GM21390 (cell line): ENCODE results near the gene EML6.

Source experiments
- ATAC-seq: cut with Tn5 transposase; IDR thresholded peaks from one replicate; pipeline ENCODE4 v1.9.1; 2021; ENCODE audit not compliant: unreplicated experiment

Gene EML6

GRCh38 chr2:54704688-54705605 lies 18.5 kb upstream of the EML6 start:
- ATAC-seq, result peak; percentile 74

- ATAC-seq, result no peak
Measured at GRCh38 chr2:54706622-54707021, 16.8 kb upstream of the EML6 start.

- ATAC-seq, result no peak
Measured at GRCh38 chr2:54708584-54709335, 14.7 kb upstream of the EML6 start.

GRCh38 chr2:54709336-54709809 lies 14.1 kb upstream of the EML6 start:
- no peak for ATAC-seq

- no peak for ATAC-seq
Measured at GRCh38 chr2:54710216-54710615, 13.2 kb upstream of the EML6 start.

- ATAC-seq, result no peak
Measured at GRCh38 chr2:54712516-54712915, 10.9 kb upstream of the EML6 start.

GRCh38 chr2:54714996-54715395 lies 8.5 kb upstream of the EML6 start:
- no peak for ATAC-seq

GRCh38 chr2:54716375-54716774 lies 7.1 kb upstream of the EML6 start:
- ATAC-seq, result no peak

- ATAC-seq, result no peak
Measured at GRCh38 chr2:54720563-54720962, 2.9 kb upstream of the EML6 start.

- no peak for ATAC-seq
Measured at GRCh38 chr2:54722641-54723040, 821 bp upstream of the EML6 start.

- ATAC-seq, result no peak
Measured at GRCh38 chr2:54723996-54724559, 616 bp downstream of the EML6 start.

GRCh38 chr2:54724560-54725342 lies 1.3 kb downstream of the EML6 start:
- ATAC-seq, result no peak

- no peak for ATAC-seq
Measured at GRCh38 chr2:54725343-54726099, 2.1 kb downstream of the EML6 start.

GRCh38 chr2:54726431-54726830 lies 3.0 kb downstream of the EML6 start:
- no peak for ATAC-seq

GRCh38 chr2:54726940-54727339 lies 3.5 kb downstream of the EML6 start:
- ATAC-seq, result no peak

GRCh38 chr2:54728669-54729120 lies 5.2 kb downstream of the EML6 start:
- no peak for ATAC-seq

GRCh38 chr2:54735636-54736035 lies 12.2 kb downstream of the EML6 start:
- ATAC-seq, result no peak

- no peak for ATAC-seq
Measured at GRCh38 chr2:54738281-54738680, 14.8 kb downstream of the EML6 start.

- ATAC-seq, result no peak
Measured at GRCh38 chr2:54740333-54740732, 16.9 kb downstream of the EML6 start.

GRCh38 chr2:54741250-54741649 lies 17.8 kb downstream of the EML6 start:
- no peak for ATAC-seq
